ENCODE measurements around the gene TRAF6.

DNA sequence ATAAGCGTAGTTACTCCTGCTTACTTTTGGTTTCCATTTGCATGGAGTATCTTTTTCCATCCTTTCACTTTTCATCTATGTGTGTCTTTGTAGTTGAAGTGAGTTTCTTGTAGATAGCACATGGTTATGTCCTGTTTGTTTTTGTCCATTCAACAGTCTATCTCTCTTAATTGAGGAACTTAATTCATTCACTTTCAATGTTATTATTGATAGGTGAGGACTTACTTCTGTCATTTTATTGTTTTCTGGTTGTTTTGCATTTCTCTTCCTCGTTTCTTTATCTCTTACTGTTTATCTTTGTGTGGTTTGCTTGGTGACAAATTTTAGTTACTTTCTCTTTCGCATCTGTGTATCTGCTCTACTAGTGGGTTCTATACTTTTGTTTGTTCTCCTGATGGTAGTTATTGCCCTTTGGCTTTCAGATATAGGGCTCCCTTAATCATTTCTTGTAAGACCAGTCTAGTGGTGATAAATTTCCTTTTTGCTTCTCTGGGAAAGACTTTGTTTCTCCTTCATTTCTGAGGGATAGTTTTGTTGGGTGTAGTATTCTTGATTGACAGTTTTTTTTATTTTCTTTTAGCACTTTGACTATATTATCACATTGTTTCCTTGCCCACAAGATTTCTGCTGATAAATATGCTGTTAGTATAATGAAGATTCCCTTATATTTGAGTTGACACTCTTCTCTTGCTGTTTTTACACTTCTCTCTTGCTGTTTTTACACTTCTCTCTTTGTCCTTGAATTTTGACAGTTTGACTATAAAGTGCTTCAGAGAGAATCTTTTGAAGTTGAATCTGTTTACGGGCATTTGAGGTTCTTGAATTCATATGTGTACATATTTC lies 48.7 kb upstream of the TRAF6 start:
- TF ChIP-seq EZH2 (IDR thresholded peaks at IDR 0.05): no peak
- no peak for TF ChIP-seq SRF (IDR thresholded peaks at IDR 0.05; ENCODE audit: low read depth)

Measured in HCT116 (cell line).